HG02840 (cell line): ENCODE data around the gene GPC5.
"Not testable (repeated sequence)": the region's sequence is repeated elsewhere in the genome, so short reads cannot be mapped to it uniquely, and the experiment has no call there.

ENCODE experiments used
- ATAC-seq: cut with Tn5 transposase; IDR thresholded peaks from one replicate; pipeline ENCODE4 v1.9.1; 2021; ENCODE audit warnings: mild to moderate bottlenecking, moderate library complexity, moderate number of reproducible peaks; ENCODE audit not compliant: unreplicated experiment, low FRiP score

GPC5 gene

GRCh38 chr13:92296154-92296671, 897.8 kb downstream of the GPC5 start:
- not testable (repeated sequence) for ATAC-seq

- no peak for ATAC-seq
These were observed 899.8 kb downstream of the GPC5 start for GRCh38 chr13:92297971-92298942.

- ATAC-seq, result no peak
These were observed 902.2 kb downstream of the GPC5 start for GRCh38 chr13:92300651-92301050.

DNA sequence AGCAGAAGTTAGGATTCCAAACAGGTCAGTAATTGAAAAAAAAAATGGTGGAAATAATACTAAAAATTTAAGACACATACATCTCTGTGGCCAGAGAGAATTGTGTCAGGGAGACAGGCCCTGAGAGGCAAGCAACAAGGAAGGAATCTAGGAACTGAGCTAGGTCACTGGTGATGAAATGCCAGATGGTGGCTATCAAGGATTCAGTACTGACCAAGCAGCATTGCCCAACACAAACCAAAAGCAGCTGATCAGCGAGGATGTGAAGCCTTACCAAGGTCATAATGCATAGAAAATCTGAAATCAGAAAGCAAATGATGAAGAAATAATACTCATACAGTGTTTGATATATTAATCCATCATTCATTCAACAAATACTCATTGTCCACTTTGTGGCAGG, 905.0 kb downstream of the GPC5 start:
- no peak for ATAC-seq

DNA sequence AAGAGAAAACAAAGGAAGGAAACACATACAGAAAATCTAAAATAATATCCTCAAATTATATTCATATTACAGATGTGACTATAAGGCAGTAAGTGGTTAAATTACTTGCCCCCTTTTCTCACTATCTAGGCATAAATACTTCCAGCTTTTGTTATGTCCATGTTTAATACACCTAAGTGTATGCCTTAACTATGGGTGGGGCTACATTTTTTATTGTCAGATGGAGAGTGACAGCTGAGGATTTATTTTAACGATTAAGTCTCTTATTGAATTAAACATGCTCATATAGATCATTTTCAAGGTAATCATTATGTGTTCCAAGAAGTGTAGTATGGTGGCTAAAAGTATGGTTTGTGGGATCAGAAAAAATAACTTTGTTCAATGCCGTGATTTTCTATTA, 909.3 kb downstream of the GPC5 start:
- no peak for ATAC-seq

GRCh38 chr13:92312823-92313222, 914.4 kb downstream of the GPC5 start:
- ATAC-seq, result no peak

- no peak for ATAC-seq
These were observed 915.0 kb downstream of the GPC5 start for GRCh38 chr13:92313382-92313781.

DNA sequence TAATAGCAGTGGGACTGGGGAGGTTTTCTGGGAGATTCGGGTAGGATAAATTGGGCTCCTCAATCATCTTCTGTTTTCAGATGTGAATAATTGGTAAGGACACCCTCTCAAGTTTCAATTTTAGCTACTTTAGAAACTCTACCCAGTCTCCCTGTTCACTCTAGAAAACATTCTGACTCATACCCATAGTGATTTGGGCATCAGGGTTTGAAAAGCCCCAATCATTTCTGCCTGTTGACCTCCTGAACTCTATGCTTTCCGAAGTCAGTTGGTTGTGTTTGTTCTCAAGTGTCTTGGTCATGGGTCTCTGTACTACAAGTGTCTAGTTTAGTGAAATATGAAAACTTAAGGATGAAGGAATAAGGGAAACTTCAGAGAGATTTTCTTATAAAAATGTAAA, 916.8 kb downstream of the GPC5 start:
- ATAC-seq, result no peak

DNA sequence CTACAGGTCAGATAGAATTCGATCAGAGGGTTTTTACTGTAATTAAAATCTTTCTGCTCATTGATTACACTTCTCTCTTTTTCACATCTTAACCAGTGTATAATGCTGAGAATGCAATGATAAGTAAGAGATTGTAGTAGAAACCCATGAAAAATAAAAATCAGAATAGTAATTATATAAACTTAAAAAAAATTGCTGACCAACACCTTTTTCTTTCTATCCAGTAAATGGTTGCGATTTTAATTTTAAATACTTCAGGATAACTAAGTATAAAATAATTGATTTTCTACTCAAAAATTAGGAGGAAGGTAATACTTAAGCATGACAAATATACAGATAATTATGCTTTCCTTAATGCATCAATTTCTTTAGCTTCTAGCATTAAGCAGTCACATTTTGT, 917.6 kb downstream of the GPC5 start:
- no peak for ATAC-seq

GRCh38 chr13:92317066-92317465, 918.6 kb downstream of the GPC5 start:
- ATAC-seq, result no peak

- no peak for ATAC-seq
These were observed 921.9 kb downstream of the GPC5 start for GRCh38 chr13:92320323-92320722.

DNA sequence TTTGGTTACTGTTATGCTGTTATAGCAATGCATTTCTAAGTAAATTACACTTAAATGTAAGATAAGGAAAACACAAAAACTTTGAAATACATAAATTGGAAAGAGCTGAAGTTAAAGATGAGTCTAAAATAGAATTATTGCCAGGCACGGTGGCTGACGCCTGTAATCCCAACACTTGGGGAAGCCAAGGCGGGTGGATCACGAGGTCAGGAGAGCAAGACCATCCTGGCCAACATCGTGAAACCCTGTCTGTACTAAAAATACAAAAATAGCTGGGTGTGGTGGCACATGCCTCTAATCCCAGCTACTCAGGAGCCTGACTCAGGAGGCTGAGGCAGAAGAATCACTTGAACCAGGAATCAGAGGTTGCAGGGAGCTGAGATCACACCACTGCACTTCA, 922.8 kb downstream of the GPC5 start:
- ATAC-seq, result no peak

- no peak for ATAC-seq
These were observed 947.2 kb downstream of the GPC5 start for GRCh38 chr13:92345627-92346026.

DNA sequence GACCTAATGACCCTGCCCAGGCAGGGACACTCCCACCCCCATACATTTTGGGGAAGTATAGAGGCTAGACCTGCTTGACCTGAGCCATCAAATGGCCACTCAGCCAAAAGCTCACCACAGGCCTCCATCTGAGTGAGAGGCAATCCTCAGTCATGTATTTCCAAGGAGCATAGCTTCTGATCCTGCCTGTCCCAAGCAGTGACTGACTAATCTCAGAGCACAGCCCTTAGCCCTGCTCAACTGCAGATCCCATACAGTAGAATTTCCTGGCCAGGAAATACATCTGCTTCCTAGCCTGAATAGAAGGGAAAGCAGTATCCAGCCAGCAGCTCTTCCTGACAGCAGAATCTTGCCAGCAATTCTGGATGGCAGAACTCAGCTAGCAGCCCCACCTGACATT, 947.6 kb downstream of the GPC5 start:
- ATAC-seq, result no peak

GRCh38 chr13:92354583-92354982, 956.2 kb downstream of the GPC5 start:
- ATAC-seq, result no peak

- no peak for ATAC-seq
These were observed 956.8 kb downstream of the GPC5 start for GRCh38 chr13:92355213-92355612.

GRCh38 chr13:92362717-92363116, 964.3 kb downstream of the GPC5 start:
- no peak for ATAC-seq

DNA sequence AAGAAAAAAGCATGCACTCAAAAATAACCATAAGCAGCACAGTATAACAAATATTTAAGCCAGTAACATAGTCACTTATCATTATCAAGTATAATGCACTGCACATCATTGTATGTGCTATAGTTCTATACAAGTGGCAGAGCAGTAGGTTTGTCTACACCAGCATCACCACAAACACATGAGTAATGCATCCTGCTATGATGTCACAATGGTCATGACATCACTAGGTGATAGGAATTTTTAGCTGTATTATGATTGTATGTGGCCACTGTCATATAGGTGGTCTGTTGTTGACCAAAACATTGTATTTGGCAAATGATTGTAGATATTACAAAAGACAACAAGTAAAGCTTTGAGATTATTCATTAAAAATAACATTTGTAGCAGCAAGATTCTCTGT, 967.5 kb downstream of the GPC5 start:
- ATAC-seq, result no peak

GRCh38 chr13:92377396-92377795, 979.0 kb downstream of the GPC5 start:
- ATAC-seq, result no peak

GRCh38 chr13:92379371-92379770, 981.0 kb downstream of the GPC5 start:
- no peak for ATAC-seq

DNA sequence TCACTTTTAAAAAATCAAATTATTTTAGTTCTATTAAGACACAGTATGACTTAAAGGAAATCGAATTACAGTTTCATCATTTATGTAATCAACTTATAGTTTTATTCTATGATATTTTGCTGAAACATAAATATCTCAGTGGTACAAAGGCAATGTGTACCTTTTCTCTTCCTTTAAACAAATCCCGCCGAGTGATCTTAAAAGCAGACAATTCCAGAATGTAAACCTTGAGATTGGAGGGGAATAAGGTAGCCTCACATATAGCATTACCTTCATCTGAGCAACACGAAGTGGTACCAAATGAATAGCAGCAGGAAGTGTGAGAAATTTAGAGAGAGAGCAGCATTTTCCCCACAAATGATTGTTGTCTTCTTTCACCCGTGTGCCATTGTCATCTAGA, 986.0 kb downstream of the GPC5 start:
- ATAC-seq, result no peak

GRCh38 chr13:92387245-92387644, 988.8 kb downstream of the GPC5 start:
- no peak for ATAC-seq
